OCI-M1 (cell line): Measurements from ENCODE around the gene PLB1.

Experiments used
- DNase-seq: peaks from one replicate; lab custom pipeline; 2025; lab: John Stamatoyannopoulos, UW

PLB1 gene

GRCh38 chr2:28591711-28592335 is 96.0 kb downstream of the PLB1 start:
- DNase-seq = no peak

DNA sequence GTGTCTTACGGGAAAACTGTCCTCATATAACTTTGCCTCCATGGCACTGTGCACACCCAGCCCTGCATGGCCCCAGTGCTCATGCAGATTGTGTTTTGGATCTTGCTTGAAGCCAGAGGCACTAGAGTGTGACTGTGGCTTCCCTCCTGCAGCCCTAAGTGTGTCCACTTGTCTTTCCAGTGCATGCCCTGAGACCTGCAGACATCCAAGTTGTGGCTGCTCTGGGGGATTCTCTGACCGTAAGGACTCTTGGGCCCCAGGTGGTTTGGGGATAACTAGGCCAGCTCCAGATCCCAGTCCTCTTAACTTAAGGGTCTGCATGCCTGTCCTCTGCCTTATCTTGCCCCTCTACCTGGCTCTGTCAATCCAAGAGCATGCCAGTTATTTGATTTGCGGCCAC is 96.6 kb downstream of the PLB1 start:
- no peak for DNase-seq

GRCh38 chr2:28593160-28593755 is 97.4 kb downstream of the PLB1 start:
- DNase-seq = no peak

- DNase-seq = no peak
These were observed 98.1 kb downstream of the PLB1 start for GRCh38 chr2:28594000-28594331.

- DNase-seq = peak; percentile 87
These were observed 98.7 kb downstream of the PLB1 start for GRCh38 chr2:28594332-28595108.

- no peak for DNase-seq
These were observed 99.5 kb downstream of the PLB1 start for GRCh38 chr2:28595323-28595722.

DNA sequence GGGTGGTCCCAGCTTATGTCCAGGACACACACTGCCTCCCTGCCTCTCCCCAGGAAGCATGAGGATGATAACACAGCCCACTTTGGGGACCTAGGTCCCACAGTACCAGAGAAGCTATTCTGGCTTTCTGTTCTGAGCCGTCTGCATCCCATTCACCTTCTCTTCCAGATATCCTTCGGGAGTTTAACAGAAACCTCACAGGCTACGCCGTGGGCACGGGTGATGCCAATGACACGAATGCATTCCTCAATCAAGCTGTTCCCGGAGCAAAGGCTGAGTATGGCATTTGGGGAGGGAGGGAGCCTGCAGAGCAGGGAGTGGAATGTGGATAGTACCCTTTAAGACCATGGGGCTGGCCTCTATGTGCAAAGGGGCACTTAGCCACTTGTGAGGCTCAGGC is 102.6 kb downstream of the PLB1 start:
- DNase-seq = no peak

GRCh38 chr2:28600181-28600580 is 104.3 kb downstream of the PLB1 start:
- no peak for DNase-seq

GRCh38 chr2:28601616-28602015 is 105.8 kb downstream of the PLB1 start:
- peak; percentile 20 for DNase-seq

DNA sequence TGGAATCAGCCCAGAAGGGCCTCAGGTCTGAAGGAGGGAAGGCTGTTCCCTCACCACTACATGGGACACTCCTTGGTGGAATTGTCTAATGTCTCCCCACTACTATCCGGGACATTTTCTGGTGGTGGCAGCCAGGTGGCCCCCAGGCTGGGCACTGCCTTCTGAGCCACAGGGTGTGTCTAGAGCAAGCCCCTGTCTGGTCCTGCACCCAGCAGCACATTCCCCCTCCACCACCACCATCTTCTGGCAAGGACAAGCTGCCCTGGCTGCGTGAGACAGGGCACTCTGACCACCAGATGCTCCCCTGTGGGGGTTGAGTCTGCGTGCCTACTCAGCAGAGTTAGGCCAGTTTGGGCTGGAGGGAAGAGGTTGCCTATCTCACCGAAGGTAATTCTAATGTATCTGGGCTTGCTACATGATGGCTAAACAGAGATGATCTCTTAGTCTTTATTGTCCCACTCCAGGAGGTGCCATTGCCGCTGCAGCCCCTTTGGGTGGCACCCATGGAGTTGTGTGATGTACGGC is 106.3 kb downstream of the PLB1 start:
- no peak for DNase-seq

GRCh38 chr2:28602751-28603639 is 107.1 kb downstream of the PLB1 start:
- DNase-seq = no peak

- DNase-seq = no peak
These were observed 108.0 kb downstream of the PLB1 start for GRCh38 chr2:28603821-28604220.

- no peak for DNase-seq
These were observed 108.5 kb downstream of the PLB1 start for GRCh38 chr2:28604284-28604843.

DNA sequence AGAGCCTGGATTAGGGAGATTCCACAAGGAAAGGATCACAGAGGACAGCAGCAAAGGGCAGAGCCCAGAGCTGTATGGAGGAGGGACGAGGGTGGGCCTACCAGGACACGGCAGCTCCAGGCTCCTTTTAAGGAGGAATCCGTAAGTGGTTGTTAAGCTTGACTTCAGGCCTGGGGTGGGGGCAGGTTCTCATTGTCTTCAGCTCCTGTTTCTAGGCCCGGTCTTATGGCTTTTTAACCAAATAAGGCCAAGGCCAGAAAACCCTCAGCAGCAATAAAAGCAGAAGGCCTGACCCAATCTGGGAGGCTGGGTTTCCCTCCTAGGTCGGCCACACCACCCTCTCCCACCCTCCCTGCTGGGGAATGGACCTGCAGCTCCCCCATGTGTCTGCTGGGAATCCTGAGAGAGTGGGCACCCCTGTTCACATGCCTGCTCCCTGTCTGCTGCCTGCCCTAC is 111.2 kb downstream of the PLB1 start:
- no peak for DNase-seq

- DNase-seq = no peak
These were observed 112.1 kb downstream of the PLB1 start for GRCh38 chr2:28607730-28608499.

DNA sequence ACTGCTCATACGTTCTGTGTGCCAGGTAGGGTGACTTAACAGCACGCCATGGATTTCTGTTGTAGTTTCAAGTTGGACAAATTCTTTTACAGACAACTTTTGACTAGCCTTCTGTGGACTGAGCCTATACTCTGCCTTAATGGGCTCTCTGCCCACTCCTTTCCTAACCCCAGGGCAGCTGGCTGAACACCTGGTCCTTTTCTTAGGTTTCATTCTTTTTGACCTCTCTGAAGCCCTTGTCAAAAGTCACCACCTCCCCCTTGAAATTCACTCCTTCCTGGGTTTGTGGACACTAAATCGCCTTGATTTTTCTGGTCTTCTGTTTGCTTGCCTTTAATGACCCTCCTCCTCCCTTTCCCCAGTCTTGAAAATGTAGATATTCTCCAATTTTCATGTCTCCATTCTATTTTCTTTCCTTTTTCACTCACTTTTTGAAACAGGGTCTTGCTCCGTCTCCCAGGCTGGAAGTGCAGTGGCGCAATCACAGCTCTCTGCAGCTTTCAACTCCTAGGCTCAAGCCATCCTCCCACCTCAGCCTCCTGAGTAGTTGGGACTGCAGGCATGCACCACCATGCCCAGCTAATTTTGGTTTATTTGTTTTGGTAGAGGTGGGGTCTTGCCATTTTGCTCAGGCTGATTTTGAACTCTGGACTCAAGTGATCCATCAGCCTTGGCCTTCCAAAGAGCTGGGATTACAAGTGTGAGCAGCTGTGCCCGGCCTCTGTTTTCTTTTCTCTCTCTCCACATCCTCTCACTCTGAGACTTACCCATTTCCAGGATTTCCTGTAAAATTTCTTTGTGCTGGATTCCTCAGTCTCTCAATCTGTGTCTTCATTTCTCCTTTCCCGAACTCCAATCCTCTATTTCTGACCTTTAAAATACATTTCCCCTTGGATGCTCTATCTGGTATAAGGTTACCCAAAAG is 112.9 kb downstream of the PLB1 start:
- no peak for DNase-seq

DNA sequence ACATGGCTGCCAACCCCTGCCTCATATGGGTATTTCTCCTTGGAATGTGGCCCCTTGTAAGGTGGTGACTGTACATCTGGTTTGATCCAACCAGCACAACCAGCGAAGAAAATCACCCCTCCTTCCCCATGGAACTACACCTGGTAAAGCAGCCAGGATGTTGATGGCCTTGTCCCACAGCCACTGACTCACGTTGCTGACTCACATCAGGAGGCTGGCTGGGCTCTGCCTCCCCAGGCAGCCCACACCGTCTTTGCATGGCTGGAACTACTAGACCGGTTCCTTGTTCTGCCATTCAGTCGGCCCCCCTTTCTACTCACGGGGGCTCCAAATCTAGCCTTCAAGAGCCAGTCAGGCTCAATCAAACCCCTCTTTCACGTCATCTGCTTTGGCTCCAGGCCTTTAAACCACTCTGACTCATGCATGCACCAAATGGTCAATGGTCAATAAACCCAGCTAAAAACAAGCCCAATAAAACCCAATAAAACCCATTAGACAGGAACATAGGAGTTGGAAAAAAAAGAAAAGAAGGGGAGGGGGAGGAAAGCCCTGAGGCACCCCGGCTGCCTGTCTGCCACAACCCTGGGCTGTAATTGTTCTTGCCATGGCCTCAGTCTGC is 114.8 kb downstream of the PLB1 start:
- DNase-seq = no peak

- DNase-seq = no peak
These were observed 116.4 kb downstream of the PLB1 start for GRCh38 chr2:28612131-28612812.

DNA sequence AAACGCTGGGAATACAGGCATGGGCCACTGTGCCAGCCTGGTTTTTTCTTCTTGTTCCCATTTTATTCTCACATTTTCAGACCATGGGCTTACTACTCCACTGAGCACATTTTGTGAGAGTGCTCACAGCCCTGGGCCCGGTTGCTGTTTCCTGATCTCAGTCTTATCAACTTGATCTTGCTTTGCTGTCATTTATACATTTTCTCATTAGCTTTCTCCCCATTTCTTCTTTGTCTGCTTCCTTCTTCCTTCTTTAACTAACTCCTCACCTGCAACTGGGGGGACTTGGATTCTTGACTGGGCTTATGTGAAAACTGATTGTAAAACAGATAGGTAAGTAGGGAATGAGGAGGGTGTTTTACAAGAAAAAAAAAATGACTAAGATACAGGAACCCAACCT is 117.3 kb downstream of the PLB1 start:
- no peak for DNase-seq
